IMR-90 (cell line): ENCODE data around the gene CADM1. TPM values are rescaled to one million over a fixed set of nuclear protein-coding genes. Genes with fewer than 3 reads are reported as not detected.

ENCODE experiments used
- ATAC-seq: fragments of 200-7000 bp; cut with Tn5 transposase; 2 replicates; pipeline ENCODE4 v1.9.1; 2020; ENCODE audit warnings: low read depth, mild to moderate bottlenecking, moderate library complexity
- BruUV-seq: library from RNA; stranded (reverse); fragments of 400-500 nt; replicated peaks from 2 replicates; lab custom pipeline; 2021; lab: Mats Ljungman, UMichigan
- CTCF ChIA-PET: fragments of 300-600 bp; formaldehyde crosslinking; extraction: SDS; loops from one replicate; lab custom pipeline; 2021; ENCODE audit warnings: antibody characterized with exemption; lab: Yijun Ruan, JAX
- POLR2A ChIA-PET: fragments of 300-600 bp; sonication (Branson Sonifier 250); formaldehyde crosslinking; loops from one replicate; lab custom pipeline; 2022; ENCODE audit warnings: antibody characterized with exemption; ENCODE audit not compliant: unreplicated experiment; lab: Charles Lee
- DNase-seq: peaks from one replicate; pipeline ENCODE4 v3.0.0; 2013
- H2AFZ ChIP-seq: replicated peaks from 2 replicates; pipeline ENCODE3; 2013; ENCODE audit warnings: low read length, mild to moderate bottlenecking; ENCODE audit not compliant: poor library complexity
- H2AK5ac ChIP-seq: 2 replicates; pipeline ENCODE4 v1.6.1; 2013; ENCODE audit warnings: low read depth, low read length, inconsistent platforms
- H2AK9ac ChIP-seq: replicated peaks from 2 replicates; pipeline ENCODE3; 2013; ENCODE audit warnings: mild to moderate bottlenecking, low read depth, low read length, moderate library complexity; ENCODE audit not compliant: poor library complexity
- H2BK120ac ChIP-seq: 2 replicates; pipeline ENCODE4 v1.6.1; 2013; ENCODE audit warnings: low read depth, low read length, inconsistent platforms
- H2BK15ac ChIP-seq: 3 replicates; pipeline ENCODE4 v1.6.1; 2013; ENCODE audit warnings: low read depth, low read length, inconsistent platforms
- H2BK20ac ChIP-seq: 2 replicates; pipeline ENCODE4 v1.6.1; 2013; ENCODE audit warnings: low read depth, mild to moderate bottlenecking, inconsistent platforms, low read length, moderate library complexity
- H2BK5ac ChIP-seq: 2 replicates; pipeline ENCODE4 v1.6.1; 2013; ENCODE audit warnings: mild to moderate bottlenecking, low read depth, low read length, inconsistent platforms; ENCODE audit not compliant: poor library complexity, severe bottlenecking
- H3K14ac ChIP-seq: replicated peaks from 2 replicates; pipeline ENCODE4 v1.6.1; 2013; ENCODE audit warnings: low read depth, low read length, inconsistent platforms
- H3K18ac ChIP-seq: 2 replicates; pipeline ENCODE4 v1.6.1; 2013; ENCODE audit warnings: low read depth, low read length, control low read depth
- H3K23ac ChIP-seq: 2 replicates; pipeline ENCODE4 v1.6.1; 2013; ENCODE audit warnings: low read depth, low read length, inconsistent platforms
- H3K27ac ChIP-seq: 2 replicates; pipeline ENCODE4 v1.5.1; 2013; ENCODE audit warnings: mild to moderate bottlenecking, control low read depth, low read length; ENCODE audit not compliant: insufficient read depth
- H3K27me3 ChIP-seq: 2 replicates; pipeline ENCODE4 v1.6.1; 2013; ENCODE audit warnings: low read length; ENCODE audit not compliant: control insufficient read depth, insufficient read depth
- H3K36me3 ChIP-seq: 2 replicates; pipeline ENCODE4 v1.6.1; 2013; ENCODE audit warnings: low read length, mixed read lengths; ENCODE audit not compliant: control insufficient read depth, insufficient read depth
- H3K4ac ChIP-seq: 2 replicates; pipeline ENCODE4 v1.6.1; 2013; ENCODE audit warnings: low read depth, low read length, inconsistent platforms
- H3K4me1 ChIP-seq: 2 replicates; pipeline ENCODE4 v1.6.1; 2013; ENCODE audit warnings: low read length, mixed read lengths; ENCODE audit not compliant: control insufficient read depth, insufficient read depth
- H3K4me2 ChIP-seq: 2 replicates; pipeline ENCODE4 v1.6.1; 2013; ENCODE audit warnings: low read depth, mild to moderate bottlenecking, control low read depth, low read length, moderate library complexity
- H3K4me3 ChIP-seq: 2 replicates; pipeline ENCODE4 v1.5.1; 2013; ENCODE audit warnings: low read depth, mild to moderate bottlenecking, control low read depth, low read length, moderate library complexity; ENCODE audit not compliant: insufficient read depth
- H3K56ac ChIP-seq: 2 replicates; pipeline ENCODE4 v1.6.1; 2013; ENCODE audit warnings: low read length, inconsistent platforms; ENCODE audit not compliant: insufficient read depth; ENCODE audit errors: extremely low read depth
- H3K79me1 ChIP-seq, 2 experiments: 2 replicates each; pipeline ENCODE4 v1.6.1; 2013; ENCODE audit warnings: low read length in 2 of 2, inconsistent platforms in 1 of 2, low read depth in 1 of 2
- H3K9ac ChIP-seq: 2 replicates; pipeline ENCODE4 v1.6.1; 2013; ENCODE audit warnings: low read depth, low read length, control low read depth
- H3K9me1 ChIP-seq: 2 replicates; pipeline ENCODE4 v1.6.1; 2013; ENCODE audit warnings: low read length, inconsistent platforms; ENCODE audit not compliant: insufficient read depth
- H3K9me3 ChIP-seq: 2 replicates; pipeline ENCODE4 v1.6.1; 2013; ENCODE audit warnings: low read length; ENCODE audit not compliant: control insufficient read depth, insufficient read depth
- H4K20me1 ChIP-seq: 2 replicates; pipeline ENCODE4 v1.6.1; 2013; ENCODE audit warnings: low read length, inconsistent platforms; ENCODE audit not compliant: insufficient read depth
- H4K5ac ChIP-seq: 2 replicates; pipeline ENCODE4 v1.6.1; 2013; ENCODE audit warnings: mild to moderate bottlenecking, low read depth, low read length, control low read depth
- H4K8ac ChIP-seq, 2 experiments: 2 replicates each; pipeline ENCODE4 v1.6.1; 2013; ENCODE audit warnings: low read depth in 2 of 2, low read length in 2 of 2, control low read depth in 1 of 2, inconsistent platforms in 1 of 2
- H4K91ac ChIP-seq: 2 replicates; pipeline ENCODE4 v1.6.1; 2013; ENCODE audit warnings: low read depth, low read length, inconsistent platforms; ENCODE audit not compliant: insufficient read depth
- BHLHE40 ChIP-seq: fragments of 150-350 bp; IDR thresholded peaks from 2 replicates; pipeline ENCODE4 v1.6.1; 2016; ENCODE audit warnings: mild to moderate bottlenecking, low read depth, low read length
- CEBPB ChIP-seq: IDR thresholded peaks from 2 replicates; pipeline ENCODE4 v1.6.1; 2012; ENCODE audit warnings: low read depth, low read length, improper control_type of control experiment
- CHD1 ChIP-seq: IDR thresholded peaks from 2 replicates; pipeline ENCODE4 v1.6.1; 2012; ENCODE audit warnings: low read depth, low read length, improper control_type of control experiment
- FOS ChIP-seq: fragments of 150-350 bp; IDR thresholded peaks from 2 replicates; pipeline ENCODE4 v1.6.1; 2016; ENCODE audit warnings: low read depth, low read length
- MAFK ChIP-seq: IDR thresholded peaks from 2 replicates; pipeline ENCODE4 v1.6.1; 2012; ENCODE audit warnings: low read depth, low read length, improper control_type of control experiment
- MAZ ChIP-seq: IDR thresholded peaks from 2 replicates; pipeline ENCODE4 v1.6.1; 2012; ENCODE audit warnings: low read depth, mild to moderate bottlenecking, low read length, improper control_type of control experiment, moderate library complexity, borderline replicate concordance
- MXI1 ChIP-seq: IDR thresholded peaks from 2 replicates; pipeline ENCODE4 v1.6.1; 2012; ENCODE audit warnings: low read depth, mild to moderate bottlenecking, low read length, moderate library complexity, borderline replicate concordance
- NFE2L2 ChIP-seq: fragments of 150-350 bp; IDR thresholded peaks from 2 replicates; pipeline ENCODE4 v1.6.1; 2016; ENCODE audit warnings: low read depth, mild to moderate bottlenecking, low read length
- POLR2A ChIP-seq: IDR thresholded peaks from 2 replicates; pipeline ENCODE4 v1.6.1; 2012; ENCODE audit warnings: mild to moderate bottlenecking, low read depth, low read length
- RAD21 ChIP-seq: IDR thresholded peaks from 2 replicates; pipeline ENCODE4 v1.6.1; 2012; ENCODE audit warnings: low read length, improper control_type of control experiment
- RCOR1 ChIP-seq: IDR thresholded peaks from 2 replicates; pipeline ENCODE4 v1.6.1; 2012; ENCODE audit warnings: mild to moderate bottlenecking, low read length, improper control_type of control experiment; ENCODE audit not compliant: insufficient replicate concordance
- RFX5 ChIP-seq: IDR thresholded peaks from 2 replicates; pipeline ENCODE4 v1.8.0; 2012; ENCODE audit warnings: low read depth, mild to moderate bottlenecking, low read length, moderate library complexity
- SMC3 ChIP-seq: fragments of 150-350 bp; IDR thresholded peaks from 2 replicates; pipeline ENCODE4 v1.6.1; 2016; ENCODE audit warnings: low read depth, mild to moderate bottlenecking, antibody characterized with exemption, low read length, moderate library complexity
- WGBS, 2 experiments: methylation state at CpG; one replicate each; pipeline versions ENCODE4 v1.1.5 to v1.1.7; 2013; ENCODE audit warnings: missing lambda C conversion rate in 2 of 2; ENCODE audit not compliant: insufficient read length in 1 of 2; ENCODE audit errors: extremely low coverage in 2 of 2; 5-methylcytosine and 5-hydroxymethylcytosine counted together
- dilution Hi-C: fragments of 300-500 bp; cut with HindIII; formaldehyde crosslinking; loops from one replicate; pipeline ENCODE4 v1.14.3; 2018; ENCODE audit warnings: low sequenced_read_pairs; ENCODE audit not compliant: unreplicated experiment
- in situ Hi-C: fragments of 300-500 bp; cut with MboI; formaldehyde crosslinking; loops from 3 replicates; pipeline ENCODE4 v1.14.3; 2019; ENCODE audit warnings: low sequenced_read_pairs, inconsistent platforms, mixed read lengths
- intact Hi-C: fragments of 100-400 bp; cut with micrococcal nuclease; formaldehyde crosslinking; loops from 2 replicates; pipeline ENCODE4 v1.10.0; 2022
- polyA plus RNA-seq, 3 experiments: library from polyadenylated mRNA; depleted of rRNA; stranded (reverse); fragments of >200 nt; gene quantifications; 2 replicates each; pipeline ENCODE4 v1.2.3, GENCODE V29; 2012; ENCODE audit warnings: low replicate concordance in 1 of 3
- total RNA-seq: library from RNA; depleted of rRNA; stranded (reverse); fragments of >200 nt; gene quantifications from 2 replicates; pipeline ENCODE4 v1.2.3, GENCODE V29; 2012
- TF ChIP-seq, protein P1 (sequence below): fragments of 150-350 bp; IDR thresholded peaks from 2 replicates; pipeline ENCODE4 v1.6.1; 2016; ENCODE audit warnings: low read depth, mild to moderate bottlenecking, low read length, moderate library complexity, borderline replicate concordance
- TF ChIP-seq, protein P2 (sequence below): conservative IDR thresholded peaks from 2 replicates; pipeline ENCODE4 v1.5.1; 2012; ENCODE audit warnings: mild to moderate bottlenecking, low read depth, low read length, improper control_type of control experiment
- TF ChIP-seq, protein P3 (sequence below): fragments of 150-350 bp; IDR thresholded peaks from 2 replicates; pipeline ENCODE4 v1.6.1; 2017; ENCODE audit warnings: mild to moderate bottlenecking, antibody characterized with exemption, low read length, low read depth

The CADM1 gene
- total and polyA plus RNA-seq, 2 of the 4 experiments (the other 2 are of a cell fraction) = 28.8 to 77.1 TPM

DNA sequence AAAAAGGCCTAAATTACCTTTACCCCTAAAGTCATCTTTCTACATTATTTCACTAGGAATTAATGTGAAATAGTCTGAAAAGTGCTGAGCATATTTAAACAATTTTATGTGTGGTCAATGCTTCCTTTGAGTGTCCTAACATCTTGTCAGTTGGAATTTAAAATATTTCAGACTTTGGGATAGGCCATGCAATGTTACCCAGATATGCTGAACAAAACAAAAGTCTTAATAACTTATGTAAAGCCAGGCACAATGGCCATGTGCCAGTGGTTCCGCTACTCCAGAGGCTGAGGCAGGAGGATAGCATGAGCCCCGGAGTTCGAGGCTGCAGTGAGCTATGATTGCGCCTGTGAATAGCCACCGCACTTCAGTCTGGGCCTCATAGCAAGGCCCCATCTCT lies 137.4 kb downstream of the CADM1 start:
- H3K18ac ChIP-seq = no peak overlapping the region
- H3K4me3 ChIP-seq = no peak overlapping the region
- no peak for TF ChIP-seq BHLHE40
- no peak for TF ChIP-seq MAZ
- TF ChIP-seq, protein P1, sequence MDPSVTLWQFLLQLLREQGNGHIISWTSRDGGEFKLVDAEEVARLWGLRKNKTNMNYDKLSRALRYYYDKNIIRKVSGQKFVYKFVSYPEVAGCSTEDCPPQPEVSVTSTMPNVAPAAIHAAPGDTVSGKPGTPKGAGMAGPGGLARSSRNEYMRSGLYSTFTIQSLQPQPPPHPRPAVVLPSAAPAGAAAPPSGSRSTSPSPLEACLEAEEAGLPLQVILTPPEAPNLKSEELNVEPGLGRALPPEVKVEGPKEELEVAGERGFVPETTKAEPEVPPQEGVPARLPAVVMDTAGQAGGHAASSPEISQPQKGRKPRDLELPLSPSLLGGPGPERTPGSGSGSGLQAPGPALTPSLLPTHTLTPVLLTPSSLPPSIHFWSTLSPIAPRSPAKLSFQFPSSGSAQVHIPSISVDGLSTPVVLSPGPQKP = no peak
- no peak for TF ChIP-seq RAD21
- TF ChIP-seq, protein P2, sequence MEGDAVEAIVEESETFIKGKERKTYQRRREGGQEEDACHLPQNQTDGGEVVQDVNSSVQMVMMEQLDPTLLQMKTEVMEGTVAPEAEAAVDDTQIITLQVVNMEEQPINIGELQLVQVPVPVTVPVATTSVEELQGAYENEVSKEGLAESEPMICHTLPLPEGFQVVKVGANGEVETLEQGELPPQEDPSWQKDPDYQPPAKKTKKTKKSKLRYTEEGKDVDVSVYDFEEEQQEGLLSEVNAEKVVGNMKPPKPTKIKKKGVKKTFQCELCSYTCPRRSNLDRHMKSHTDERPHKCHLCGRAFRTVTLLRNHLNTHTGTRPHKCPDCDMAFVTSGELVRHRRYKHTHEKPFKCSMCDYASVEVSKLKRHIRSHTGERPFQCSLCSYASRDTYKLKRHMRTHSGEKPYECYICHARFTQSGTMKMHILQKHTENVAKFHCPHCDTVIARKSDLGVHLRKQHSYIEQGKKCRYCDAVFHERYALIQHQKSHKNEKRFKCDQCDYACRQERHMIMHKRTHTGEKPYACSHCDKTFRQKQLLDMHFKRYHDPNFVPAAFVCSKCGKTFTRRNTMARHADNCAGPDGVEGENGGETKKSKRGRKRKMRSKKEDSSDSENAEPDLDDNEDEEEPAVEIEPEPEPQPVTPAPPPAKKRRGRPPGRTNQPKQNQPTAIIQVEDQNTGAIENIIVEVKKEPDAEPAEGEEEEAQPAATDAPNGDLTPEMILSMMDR = no peak
- TF ChIP-seq MAFK = no peak
- no peak for TF ChIP-seq MXI1
- no peak for TF ChIP-seq SMC3
- no peak for TF ChIP-seq RFX5
- TF ChIP-seq NFE2L2 = no peak
- TF ChIP-seq CEBPB = no peak
- TF ChIP-seq RCOR1 = no peak
- TF ChIP-seq FOS = no peak
- TF ChIP-seq, protein P3, sequence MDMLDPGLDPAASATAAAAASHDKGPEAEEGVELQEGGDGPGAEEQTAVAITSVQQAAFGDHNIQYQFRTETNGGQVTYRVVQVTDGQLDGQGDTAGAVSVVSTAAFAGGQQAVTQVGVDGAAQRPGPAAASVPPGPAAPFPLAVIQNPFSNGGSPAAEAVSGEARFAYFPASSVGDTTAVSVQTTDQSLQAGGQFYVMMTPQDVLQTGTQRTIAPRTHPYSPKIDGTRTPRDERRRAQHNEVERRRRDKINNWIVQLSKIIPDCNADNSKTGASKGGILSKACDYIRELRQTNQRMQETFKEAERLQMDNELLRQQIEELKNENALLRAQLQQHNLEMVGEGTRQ = no peak
- TF ChIP-seq CHD1 = no peak
- TF ChIP-seq POLR2A = no peak
- H3K4me2 ChIP-seq = no peak overlapping the region
- H3K9ac ChIP-seq = no peak overlapping the region
- POLR2A ChIA-PET = no interaction called here
- no peak overlapping the region for H2BK5ac ChIP-seq
- 0 out of 4 replicates have a peak, but pooled peaks cover 0 to 5% of the 10 kb centered on the region in 2 experiments for H3K79me1 ChIP-seq
- H3K27me3 ChIP-seq = no peaks in the 10 kb centered on the region
- H3K4me1 ChIP-seq = no peaks in the 10 kb centered on the region
- no peak overlapping the region for H2BK20ac ChIP-seq
- no peak overlapping the region for H4K91ac ChIP-seq
- no peak overlapping the region for H2AFZ ChIP-seq
- H2AK5ac ChIP-seq = no peak overlapping the region
- peaks cover 2% of the 10 kb centered on the region; the same call in 1 of the 2 replicates for H3K9me1 ChIP-seq
- H3K23ac ChIP-seq = no peak overlapping the region
- CTCF ChIA-PET = no interaction called here
- no peak overlapping the region for H2AK9ac ChIP-seq
- H3K9me3 ChIP-seq = no peaks in the 10 kb centered on the region
- no CpG with 5 or more reads among the region's 5 CpGs for WGBS, 2 experiments
- H4K8ac ChIP-seq = no peak overlapping the region
- no peaks in the 10 kb centered on the region for H4K20me1 ChIP-seq
- ATAC-seq (no peak), DNase-seq (no peak)
- H3K27ac ChIP-seq = no peak overlapping the region
- no peak overlapping the region for H3K4ac ChIP-seq
- no TSS peak for BruUV-seq
- dilution Hi-C loops = no loop called here
- H3K36me3 ChIP-seq = no peaks in the 10 kb centered on the region
- no peak overlapping the region for H3K56ac ChIP-seq
- intact Hi-C loops = no loop called here
- no peak overlapping the region for H2BK120ac ChIP-seq
- H2BK15ac ChIP-seq = no peak overlapping the region
- no peak overlapping the region for H3K14ac ChIP-seq
- H4K5ac ChIP-seq = no peak overlapping the region
- in situ Hi-C loops = no loop called here
